Lower lobe of right lung (tissue), 2 donors: Measurements from ENCODE around the gene DYNC1I2. TPM values are rescaled to one million over a fixed set of nuclear protein-coding genes. Genes with fewer than 3 reads are reported as not detected.

Experiments
- ATAC-seq, 2 donors: fragments of 200-7000 bp; cut with Tn5 transposase; one replicate each; pipeline ENCODE4 v1.9.1; 2020 to 2022; ENCODE audit warnings: mild to moderate bottlenecking in 2 of 2, moderate library complexity in 2 of 2
- DNase-seq: peaks from one replicate; pipeline ENCODE4 v3.0.0-alpha.2; 2020
- H3K27ac ChIP-seq: fragments of 200-600 bp; one replicate; pipeline ENCODE4 v1.8.0; 2022
- H3K27me3 ChIP-seq: fragments of 200-600 bp; one replicate; pipeline ENCODE4 v1.8.0; 2022; ENCODE audit warnings: low read depth
- H3K36me3 ChIP-seq: fragments of 200-600 bp; one replicate; pipeline ENCODE4 v1.8.0; 2022; ENCODE audit warnings: mild to moderate bottlenecking
- H3K4me1 ChIP-seq: fragments of 200-600 bp; one replicate; pipeline ENCODE4 v1.8.0; 2022
- H3K4me3 ChIP-seq: fragments of 200-600 bp; one replicate; pipeline ENCODE4 v1.8.0; 2022; ENCODE audit warnings: mild to moderate bottlenecking
- H3K9me3 ChIP-seq: fragments of 200-600 bp; one replicate; pipeline ENCODE4 v1.8.0; 2022
- intact Hi-C: fragments of 100-400 bp; cut with DNase I; formaldehyde crosslinking; loops from one replicate; pipeline ENCODE4 v1.11.0; 2022
- total RNA-seq: library from RNA; stranded (reverse); fragmentation: NEBNext Ultra II Directional; extraction: Animal tissue kit (Norgen Biotek cat#: 25700); gene quantifications from one replicate; pipeline ENCODE4 v1.2.1, GENCODE V29; 2021
- TF ChIP-seq, protein P1 (sequence below): fragments of 200-600 bp; IDR thresholded peaks from one replicate; pipeline ENCODE4 v1.8.0; 2022; ENCODE audit warnings: antibody characterized with exemption, mild to moderate bottlenecking
- donor health status: DM: no; HTN: yes; CAD: no; lungs with severe emphysema.

Gene DYNC1I2
- total RNA-seq, 1 donor from 2014 or later: 77.2 TPM

DNA sequence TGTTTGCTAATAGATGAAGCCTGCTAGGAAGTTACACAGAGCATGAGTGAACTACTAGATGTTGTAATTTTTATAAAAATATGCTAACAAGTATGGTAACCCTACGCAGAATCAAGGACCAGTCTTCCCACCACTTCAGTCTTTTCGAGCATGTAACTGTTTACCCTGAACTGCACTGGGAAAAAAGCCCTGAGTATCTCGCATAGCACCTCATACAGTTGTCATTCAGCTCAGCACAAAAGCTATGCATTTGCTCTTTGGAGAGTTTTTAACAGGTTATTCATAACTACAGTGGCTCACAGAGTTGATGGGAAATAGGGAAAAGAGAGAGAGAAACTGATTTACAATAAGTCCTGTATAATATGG lies 42.7 kb downstream of the DYNC1I2 start:
- intact Hi-C loops: no loop called here
- TF ChIP-seq, protein P1, sequence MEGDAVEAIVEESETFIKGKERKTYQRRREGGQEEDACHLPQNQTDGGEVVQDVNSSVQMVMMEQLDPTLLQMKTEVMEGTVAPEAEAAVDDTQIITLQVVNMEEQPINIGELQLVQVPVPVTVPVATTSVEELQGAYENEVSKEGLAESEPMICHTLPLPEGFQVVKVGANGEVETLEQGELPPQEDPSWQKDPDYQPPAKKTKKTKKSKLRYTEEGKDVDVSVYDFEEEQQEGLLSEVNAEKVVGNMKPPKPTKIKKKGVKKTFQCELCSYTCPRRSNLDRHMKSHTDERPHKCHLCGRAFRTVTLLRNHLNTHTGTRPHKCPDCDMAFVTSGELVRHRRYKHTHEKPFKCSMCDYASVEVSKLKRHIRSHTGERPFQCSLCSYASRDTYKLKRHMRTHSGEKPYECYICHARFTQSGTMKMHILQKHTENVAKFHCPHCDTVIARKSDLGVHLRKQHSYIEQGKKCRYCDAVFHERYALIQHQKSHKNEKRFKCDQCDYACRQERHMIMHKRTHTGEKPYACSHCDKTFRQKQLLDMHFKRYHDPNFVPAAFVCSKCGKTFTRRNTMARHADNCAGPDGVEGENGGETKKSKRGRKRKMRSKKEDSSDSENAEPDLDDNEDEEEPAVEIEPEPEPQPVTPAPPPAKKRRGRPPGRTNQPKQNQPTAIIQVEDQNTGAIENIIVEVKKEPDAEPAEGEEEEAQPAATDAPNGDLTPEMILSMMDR: no peak
- Histone ChIP-seq H3K4me3 (no peak overlapping the region), H3K4me1 (no peaks in the 10 kb centered on the region), H3K9me3 (no peaks in the 10 kb centered on the region), H3K27me3 (no peaks in the 10 kb centered on the region), H3K27ac (no peak overlapping the region), H3K36me3 (peaks cover 84% of the 10 kb centered on the region)
- ATAC-seq (peak; percentile 23 to 43), DNase-seq (no peak)

DNA sequence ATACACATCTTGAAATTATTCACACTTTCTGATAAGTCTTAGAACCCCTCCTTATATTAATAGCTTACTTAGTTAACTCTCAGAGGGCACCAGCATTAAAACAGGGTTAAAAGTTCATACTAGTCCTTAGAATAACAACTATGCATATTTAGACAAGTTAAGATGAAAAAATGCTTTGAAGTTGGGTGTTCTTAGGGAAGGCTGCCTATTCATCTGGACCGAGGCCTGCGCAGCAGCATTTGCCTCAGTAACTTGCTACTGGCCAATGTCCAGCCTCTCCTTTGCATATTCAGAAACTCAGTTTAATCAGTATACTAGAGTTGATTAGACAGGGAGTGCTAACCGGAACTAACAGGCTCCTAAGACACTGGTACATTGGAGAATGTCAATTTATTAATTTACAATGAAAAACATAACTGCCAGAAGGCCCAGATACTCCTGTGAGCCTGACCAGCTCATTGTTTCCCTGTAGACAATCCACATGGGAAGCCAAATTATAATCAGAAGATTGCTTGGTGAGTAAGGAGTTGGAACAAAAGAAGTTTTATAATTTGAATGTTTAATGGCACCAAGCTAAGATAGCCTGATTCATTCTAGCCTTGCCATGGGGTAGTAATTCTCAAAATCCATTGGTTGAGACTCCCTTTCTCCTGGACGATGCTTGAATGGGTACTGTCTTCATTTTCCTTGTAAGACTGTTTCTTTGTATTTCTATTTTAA lies 48.9 kb downstream of the DYNC1I2 start:
- ATAC-seq (peak in 1 of 2 donors; percentile 59), DNase-seq (no peak)
- H3K4me1 ChIP-seq: no peaks in the 10 kb centered on the region
- intact Hi-C loops: no loop called here
- H3K4me3 ChIP-seq: no peak overlapping the region
- H3K9me3 ChIP-seq: no peaks in the 10 kb centered on the region
- no peaks in the 10 kb centered on the region for H3K27me3 ChIP-seq
- no peak overlapping the region for H3K27ac ChIP-seq
- peaks cover 64% of the 10 kb centered on the region for H3K36me3 ChIP-seq
- TF ChIP-seq, protein P1: no peak

DNA sequence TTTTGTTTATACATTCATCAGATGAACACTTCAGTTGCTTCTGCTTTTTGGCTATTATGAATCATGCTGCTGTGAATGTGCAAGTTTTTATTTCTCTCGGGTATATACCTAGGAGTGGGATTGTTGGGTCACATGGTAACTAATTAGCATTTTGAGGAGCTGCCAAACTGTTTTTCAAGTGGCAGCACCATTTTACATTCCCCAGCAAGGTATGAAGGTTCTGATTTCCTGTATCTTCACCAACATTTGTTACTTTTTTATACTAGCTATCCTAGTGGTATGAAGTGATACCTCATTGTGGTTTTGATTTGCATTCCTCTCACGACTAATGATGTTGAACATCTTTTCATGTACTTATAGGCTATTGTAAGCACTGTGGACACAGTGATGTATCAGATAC lies 53.9 kb downstream of the DYNC1I2 start:
- Histone ChIP-seq H3K27me3 (no peaks in the 10 kb centered on the region), H3K36me3 (peaks cover 78% of the 10 kb centered on the region), H3K27ac (no peak overlapping the region), H3K9me3 (no peaks in the 10 kb centered on the region), H3K4me1 (no peaks in the 10 kb centered on the region), H3K4me3 (no peak overlapping the region)
- TF ChIP-seq, protein P1: no peak
- intact Hi-C loops: no loop called here
- no peak for ATAC-seq
- no peak for DNase-seq

DNA sequence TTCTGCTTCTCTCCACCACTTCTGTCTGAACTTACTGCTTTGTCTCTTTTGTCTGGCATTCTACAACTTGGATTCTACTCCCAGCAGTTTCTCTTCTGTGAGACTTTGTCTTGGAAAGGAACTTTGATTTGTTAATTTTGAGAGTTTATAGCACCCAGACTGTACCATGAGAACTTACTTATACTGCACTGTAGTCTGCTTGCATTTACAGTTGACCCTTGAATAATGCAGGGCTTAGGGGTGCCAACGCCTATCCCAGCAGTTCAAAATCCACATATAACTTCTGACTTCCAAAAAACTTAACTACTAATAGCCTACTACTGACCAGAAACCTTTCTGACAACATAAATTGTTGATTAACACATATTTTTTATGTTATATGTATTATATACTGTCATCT lies 55.5 kb downstream of the DYNC1I2 start:
- ATAC-seq: no peak
- Histone ChIP-seq H3K4me3 (no peak overlapping the region), H3K27me3 (no peaks in the 10 kb centered on the region), H3K27ac (no peak overlapping the region), H3K4me1 (no peaks in the 10 kb centered on the region), H3K36me3 (peaks cover 78% of the 10 kb centered on the region), H3K9me3 (no peaks in the 10 kb centered on the region)
- intact Hi-C loops: no loop called here
- DNase-seq: no peak
- TF ChIP-seq, protein P1: no peak

DNA sequence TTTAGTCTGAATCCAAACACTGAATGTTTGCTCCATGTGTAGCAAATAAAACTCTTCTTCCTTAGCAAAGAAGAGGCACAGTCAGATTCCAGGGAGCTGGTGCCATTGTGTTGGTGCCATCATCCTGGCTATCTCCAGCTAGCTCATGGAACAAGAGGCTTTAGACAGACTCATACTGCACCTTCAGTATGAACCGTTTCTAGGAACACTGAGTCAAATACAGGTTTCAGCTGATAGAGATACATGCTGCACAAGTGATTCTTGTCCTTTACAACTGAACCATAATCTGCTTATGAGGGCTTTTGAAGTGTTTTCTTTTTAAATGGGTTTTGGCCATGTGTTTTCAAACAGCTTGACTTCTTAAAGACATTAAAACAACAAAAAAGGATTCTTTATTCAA lies 57.9 kb downstream of the DYNC1I2 start:
- intact Hi-C loops: no loop called here
- H3K4me3 ChIP-seq: no peak overlapping the region
- DNase-seq: no peak

More for the DNA sequence above, 57.9 kb downstream of the DYNC1I2 start:
- Histone ChIP-seq H3K27me3 (no peaks in the 10 kb centered on the region), H3K27ac (no peak overlapping the region), H3K4me1 (no peaks in the 10 kb centered on the region), H3K9me3 (no peaks in the 10 kb centered on the region), H3K36me3 (peaks cover 87% of the 10 kb centered on the region)
- TF ChIP-seq, protein P1: no peak
- no peak for ATAC-seq
